ENCODE results near the gene AQP10.

GRCh38 chr1:154346276-154346917, 25.5 kb downstream of the AQP10 start:
- TF ChIP-seq CTCF (conservative IDR thresholded peaks at IDR 0.05; ENCODE audit: low read depth, low read length) (no peak), RAD21 (IDR thresholded peaks at IDR 0.05; ENCODE audit: low read length) (no peak), MXI1 (IDR thresholded peaks at IDR 0.05; ENCODE audit: borderline replicate concordance, low read depth, low read length) (no peak), POLR2A (IDR thresholded peaks at IDR 0.05; ENCODE audit: low read depth, low read length) (no peak), MAFK (IDR thresholded peaks at IDR 0.05; ENCODE audit: low read depth, low read length) (no peak), SMC3 (IDR thresholded peaks at IDR 0.05; ENCODE audit: low read depth, low read length) (no peak), RFX5 (IDR thresholded peaks at IDR 0.05; ENCODE audit: low read depth, low read length) (no peak), MAZ (IDR thresholded peaks at IDR 0.05; ENCODE audit: borderline replicate concordance, low read depth, low read length) (no peak), ELK1 (IDR thresholded peaks at IDR 0.05; ENCODE audit: borderline replicate concordance, low read depth, low read length) (no peak)

Measured in IMR-90 (cell line).